SH-SY5Y (cell line): ENCODE data around the gene DTWD1.

Experiments
- GATA2 ChIP-seq: IDR thresholded peaks from 2 replicates; pipeline ENCODE4 v1.6.1; 2011; ENCODE audit warnings: mild to moderate bottlenecking, low read depth, low read length
- GATA3 ChIP-seq: IDR thresholded peaks from 2 replicates; pipeline ENCODE4 v1.6.1; 2011; ENCODE audit warnings: low read depth, mild to moderate bottlenecking, low read length, moderate library complexity

GRCh38 chr15:49604625-49605409, 16.0 kb upstream of the DTWD1 start:
- no peak for TF ChIP-seq GATA3
- no peak for TF ChIP-seq GATA2
